ENCODE data around the gene LYL1.

The LYL1 gene

DNA sequence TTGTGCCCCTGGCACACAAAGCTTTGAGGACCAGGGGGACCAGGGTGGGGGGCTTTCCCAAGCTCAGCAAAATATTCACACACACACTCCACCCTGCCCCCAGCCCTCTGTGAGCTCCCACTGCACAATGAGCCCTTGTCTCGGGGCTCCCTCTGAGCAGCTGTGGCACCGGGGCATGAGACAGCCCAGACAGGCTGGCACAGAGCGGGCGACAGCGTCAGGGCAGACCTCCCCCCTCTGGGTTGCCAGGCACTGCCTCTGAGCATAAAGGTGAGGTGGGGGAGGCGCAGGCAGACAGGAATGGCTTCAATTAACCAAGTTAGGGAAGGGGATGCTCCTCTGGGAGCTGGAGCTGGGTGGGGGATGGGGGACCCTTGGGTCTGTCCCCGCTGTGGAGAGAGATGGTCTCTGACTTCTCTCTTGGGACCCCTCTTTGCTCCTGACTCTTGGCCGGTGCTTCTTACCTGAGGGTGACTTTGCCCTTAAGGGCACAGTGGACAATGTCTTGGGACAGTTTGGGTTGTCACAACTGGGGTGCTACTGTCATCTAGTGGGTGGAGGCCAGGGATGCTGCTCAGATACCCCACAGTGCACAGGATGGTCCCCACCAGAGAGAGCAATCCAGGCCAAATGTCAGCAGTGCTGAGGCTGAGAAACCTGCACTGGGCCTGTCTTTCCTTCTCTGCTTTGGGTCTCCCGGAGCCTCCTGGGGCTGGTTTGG is 30.3 kb downstream of the LYL1 start:
- Histone ChIP-seq H3K36me3 (ENCODE audit: insufficient read depth) (no peaks in the 10 kb centered on the region), H3K4me1 (ENCODE audit: low read depth, poor library complexity, severe bottlenecking) (peaks cover 3% of the 10 kb centered on the region), H3K9ac (no peak overlapping the region), H3K79me2 (ENCODE audit: insufficient read depth, low read depth) (no peaks in the 10 kb centered on the region), H3K27ac (no peak overlapping the region), H3K4me3 (IDR thresholded peaks at IDR 0.05; ENCODE audit: insufficient read depth, low read depth, low read length) (no peak overlapping the region), H4K20me1 (ENCODE audit: insufficient read depth) (no peaks in the 10 kb centered on the region), H3K27me3 (ENCODE audit: insufficient read depth, low read depth) (peaks cover 74% of the 10 kb centered on the region), H3K4me2 (no peak overlapping the region), H2AFZ (ENCODE audit: low read depth) (no peak overlapping the region)
- TF ChIP-seq CTCF (conservative IDR thresholded peaks at IDR 0.05; ENCODE audit: low read depth, low read length), result no peak

GRCh38 chr19:13071444-13072187 is 31.0 kb downstream of the LYL1 start:
- H4K20me1 ChIP-seq (ENCODE audit: insufficient read depth), result no peaks in the 10 kb centered on the region
- no peaks in the 10 kb centered on the region for H3K36me3 ChIP-seq (ENCODE audit: insufficient read depth)
- no peak overlapping the region for H3K4me3 ChIP-seq (IDR thresholded peaks at IDR 0.05; ENCODE audit: insufficient read depth, low read depth, low read length)
- H3K27me3 ChIP-seq (ENCODE audit: insufficient read depth, low read depth), result peaks cover 69% of the 10 kb centered on the region
- no peak overlapping the region for H3K4me2 ChIP-seq
- TF ChIP-seq CTCF (conservative IDR thresholded peaks at IDR 0.05; ENCODE audit: low read depth, low read length), result no peak
- H3K9ac ChIP-seq, result no peak overlapping the region
- H3K79me2 ChIP-seq (ENCODE audit: insufficient read depth, low read depth), result no peaks in the 10 kb centered on the region
- no peaks in the 10 kb centered on the region for H3K4me1 ChIP-seq (ENCODE audit: low read depth, poor library complexity, severe bottlenecking)
- no peak overlapping the region for H2AFZ ChIP-seq (ENCODE audit: low read depth)
- no peak overlapping the region for H3K27ac ChIP-seq

GRCh38 chr19:13070425-13071140 is 32.1 kb downstream of the LYL1 start:
- Histone ChIP-seq H3K4me3 (IDR thresholded peaks at IDR 0.05; ENCODE audit: insufficient read depth, low read depth, low read length) (no peak overlapping the region), H3K4me2 (no peak overlapping the region), H3K9ac (no peak overlapping the region), H3K27ac (no peak overlapping the region), H2AFZ (ENCODE audit: low read depth) (no peak overlapping the region; the same call in 1 of the 2 replicates), H3K36me3 (ENCODE audit: insufficient read depth) (no peaks in the 10 kb centered on the region), H4K20me1 (ENCODE audit: insufficient read depth) (no peaks in the 10 kb centered on the region), H3K4me1 (ENCODE audit: low read depth, poor library complexity, severe bottlenecking) (no peaks in the 10 kb centered on the region), H3K27me3 (ENCODE audit: insufficient read depth, low read depth) (peaks cover 59% of the 10 kb centered on the region), H3K79me2 (ENCODE audit: insufficient read depth, low read depth) (no peaks in the 10 kb centered on the region)
- no peak for TF ChIP-seq CTCF (conservative IDR thresholded peaks at IDR 0.05; ENCODE audit: low read depth, low read length)

DNA sequence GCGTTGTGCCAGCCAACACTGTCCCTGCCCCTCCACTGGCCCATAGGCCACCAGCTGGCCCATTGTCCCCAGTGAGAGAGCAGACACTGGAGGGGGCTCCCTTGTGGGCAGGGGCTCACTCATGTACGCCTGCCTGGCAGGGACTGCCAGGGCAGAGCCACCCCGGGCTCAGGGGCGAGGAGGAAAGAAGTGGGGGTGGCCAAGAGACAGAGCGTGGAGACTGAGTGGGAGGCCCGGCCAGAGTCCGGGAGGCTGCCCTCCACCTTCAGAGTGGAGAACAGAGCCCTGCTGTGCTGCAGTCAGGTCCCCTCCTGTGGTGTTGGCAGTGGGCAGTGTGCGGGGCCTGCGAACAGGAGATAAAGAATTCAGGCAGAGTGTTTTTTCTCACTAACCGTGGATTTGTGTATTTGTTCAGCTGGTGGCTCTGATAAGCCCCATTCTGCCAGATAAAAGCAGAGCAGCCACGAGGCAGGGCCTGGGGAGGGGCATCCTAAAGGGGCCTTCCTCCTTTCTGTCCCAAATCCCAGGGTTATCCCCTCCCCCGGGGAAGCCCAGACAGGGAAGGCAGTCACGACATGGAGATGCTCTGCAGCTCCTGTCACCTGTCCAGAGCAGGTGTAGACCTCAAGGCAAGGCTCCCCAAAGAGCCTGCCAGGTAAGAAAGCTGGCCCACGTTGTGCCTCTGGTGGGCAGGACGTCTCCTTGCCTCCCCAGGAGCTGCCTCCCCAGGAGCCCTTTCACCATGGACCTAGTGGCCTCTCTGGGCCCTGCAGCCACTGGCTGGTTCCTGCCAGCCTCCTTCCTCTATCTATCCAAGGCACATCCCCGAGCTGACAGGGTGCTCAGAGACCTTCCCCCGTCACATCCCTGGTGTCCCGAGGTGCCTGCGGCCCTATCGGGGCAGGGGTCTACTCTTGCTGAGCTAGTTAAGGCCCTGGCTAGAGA is 33.0 kb downstream of the LYL1 start:
- H3K4me1 ChIP-seq (ENCODE audit: low read depth, poor library complexity, severe bottlenecking), result no peaks in the 10 kb centered on the region
- H3K27ac ChIP-seq, result no peak overlapping the region
- no peak overlapping the region for H3K4me2 ChIP-seq
- H3K36me3 ChIP-seq (ENCODE audit: insufficient read depth), result no peaks in the 10 kb centered on the region
- no peaks in the 10 kb centered on the region for H3K79me2 ChIP-seq (ENCODE audit: insufficient read depth, low read depth)
- TF ChIP-seq CTCF (conservative IDR thresholded peaks at IDR 0.05; ENCODE audit: low read depth, low read length), result no peak
- no peak overlapping the region for H3K9ac ChIP-seq
- H3K27me3 ChIP-seq (ENCODE audit: insufficient read depth, low read depth), result peaks cover 51% of the 10 kb centered on the region
- H4K20me1 ChIP-seq (ENCODE audit: insufficient read depth), result no peaks in the 10 kb centered on the region
- H2AFZ ChIP-seq (ENCODE audit: low read depth), result no peak overlapping the region; the same call in 1 of the 2 replicates
- H3K4me3 ChIP-seq (IDR thresholded peaks at IDR 0.05; ENCODE audit: insufficient read depth, low read depth, low read length), result no peak overlapping the region
